Measurements from ENCODE around the gene VIPAS39. TPM values are rescaled to one million over a fixed set of nuclear protein-coding genes. Genes with fewer than 3 reads are reported as not detected.

The VIPAS39 gene
- total RNA-seq: 16.6 TPM
- 10 to 100 TPM; 12.4 to 14.6 (median 13.4) TPM for polyA plus RNA-seq

- no peaks in the 10 kb centered on the region for H3K27me3 ChIP-seq (ENCODE audit: control insufficient read depth, insufficient read depth, low read length)
- H3K27me3 Mint-ChIP-seq: no peaks in the 10 kb centered on the region
- peaks cover 27% of the 10 kb centered on the region for H3K36me3 Mint-ChIP-seq
- ATAC-seq (ENCODE audit: low read depth in 2 of 2) (peak; percentile 98), DNase-seq (peak; percentile 94 to 99 (median 97))
- H3K4me1 Mint-ChIP-seq: peaks cover 10 to 54% (median 40%) of the 10 kb centered on the region in 4 donors
- peaks cover 29% of the 10 kb centered on the region for H3K36me3 ChIP-seq (ENCODE audit: control insufficient read depth, insufficient read depth, low read length)
- peak within 1 kb of the TSS; percentile 80 to 100 (median 93) for H3K27ac Mint-ChIP-seq
- H3K9me3 Mint-ChIP-seq: no peaks in the 10 kb centered on the region
- peaks cover 29% of the 10 kb centered on the region for H3K4me1 ChIP-seq (ENCODE audit: control insufficient read depth, insufficient read depth, low read length, poor library complexity, severe bottlenecking)
- peak within 1 kb of the TSS; percentile 97 for H3K4me3 ChIP-seq (ENCODE audit: low read depth, low read length)
- H3K4me3 Mint-ChIP-seq: peak within 1 kb of the TSS; percentile 97 to 100 (median 100)
- peak within 1 kb of the TSS; percentile 87 for H3K27ac ChIP-seq (ENCODE audit: insufficient read depth, low read length, poor library complexity, severe bottlenecking)
- no peaks in the 10 kb centered on the region for H3K9me3 ChIP-seq (ENCODE audit: control insufficient read depth in 2 of 2, low read length in 2 of 2)
These were observed at the start of gene VIPAS39, which contains the start of gene AHSA1 for GRCh38 chr14:77457522-77458248. Gene VIPAS39 (minus strand): TSS chr14:77457601. CDS start chr14:77454102, 3,499 bp downstream. Gene AHSA1 (plus strand): TSS chr14:77458093. CDS start chr14:77458190, 97 bp downstream.

- peaks cover 13% of the 10 kb centered on the region for H3K27me3 Mint-ChIP-seq
- H3K4me3 Mint-ChIP-seq: no peak overlapping the region
- H3K27ac Mint-ChIP-seq: no peak overlapping the region
- Histone ChIP-seq H3K27ac (ENCODE audit: insufficient read depth, low read length, poor library complexity, severe bottlenecking) (no peak overlapping the region), H3K4me1 (ENCODE audit: control insufficient read depth, insufficient read depth, low read length, poor library complexity, severe bottlenecking) (no peaks in the 10 kb centered on the region), H3K4me3 (ENCODE audit: low read depth, low read length) (no peak overlapping the region), H3K9me3 (ENCODE audit: control insufficient read depth in 2 of 2, low read length in 2 of 2) (peaks cover 3 to 4% of the 10 kb centered on the region in 2 experiments), H3K36me3 (ENCODE audit: control insufficient read depth, insufficient read depth, low read length) (peaks cover 13% of the 10 kb centered on the region), H3K27me3 (ENCODE audit: control insufficient read depth, insufficient read depth, low read length) (no peaks in the 10 kb centered on the region)
- H3K4me1 Mint-ChIP-seq: peaks cover 0 to 5% (median 0%) of the 10 kb centered on the region in 4 donors
- peaks cover 23% of the 10 kb centered on the region for H3K36me3 Mint-ChIP-seq
- DNase-seq: no peak
- ATAC-seq (ENCODE audit: low read depth in 2 of 2): no peak
- peaks cover 0 to 5% (median 3%) of the 10 kb centered on the region in 7 donors for H3K9me3 Mint-ChIP-seq
These were observed 47.6 kb upstream of the VIPAS39 start for GRCh38 chr14:77505031-77505430.

GRCh38 chr14:77503138-77503537 lies 45.7 kb upstream of the VIPAS39 start:
- no peak overlapping the region for H3K27ac ChIP-seq (ENCODE audit: insufficient read depth, low read length, poor library complexity, severe bottlenecking)
- ATAC-seq (ENCODE audit: low read depth in 2 of 2): no peak
- H3K4me1 Mint-ChIP-seq: peaks cover 0 to 5% (median 2%) of the 10 kb centered on the region in 4 donors
- no peak overlapping the region for H3K4me3 Mint-ChIP-seq
- H3K27ac Mint-ChIP-seq: no peak overlapping the region
- no peak overlapping the region for H3K4me3 ChIP-seq (ENCODE audit: low read depth, low read length)
- peaks cover 9% of the 10 kb centered on the region for H3K4me1 ChIP-seq (ENCODE audit: control insufficient read depth, insufficient read depth, low read length, poor library complexity, severe bottlenecking)
- H3K36me3 ChIP-seq (ENCODE audit: control insufficient read depth, insufficient read depth, low read length): peaks cover 2% of the 10 kb centered on the region
- H3K27me3 Mint-ChIP-seq: peaks cover 23% of the 10 kb centered on the region
- DNase-seq: no peak
- peaks cover 3 to 4% of the 10 kb centered on the region in 2 experiments for H3K9me3 ChIP-seq (ENCODE audit: control insufficient read depth in 2 of 2, low read length in 2 of 2)
- peaks cover 8% of the 10 kb centered on the region for H3K36me3 Mint-ChIP-seq
- H3K9me3 Mint-ChIP-seq: peaks cover 0 to 5% (median 3%) of the 10 kb centered on the region in 7 donors
- H3K27me3 ChIP-seq (ENCODE audit: control insufficient read depth, insufficient read depth, low read length): no peaks in the 10 kb centered on the region

GRCh38 chr14:77502109-77502782 lies 44.8 kb upstream of the VIPAS39 start:
- peaks cover 13% of the 10 kb centered on the region for H3K4me1 ChIP-seq (ENCODE audit: control insufficient read depth, insufficient read depth, low read length, poor library complexity, severe bottlenecking)
- H3K27me3 ChIP-seq (ENCODE audit: control insufficient read depth, insufficient read depth, low read length): peaks cover 3% of the 10 kb centered on the region
- DNase-seq (no peak), ATAC-seq (ENCODE audit: low read depth in 2 of 2) (no peak)
- H3K27ac ChIP-seq (ENCODE audit: insufficient read depth, low read length, poor library complexity, severe bottlenecking): no peak overlapping the region
- Mint-ChIP-seq H3K4me1 (peaks cover 0 to 7% (median 3%) of the 10 kb centered on the region in 4 donors), H3K27me3 (peaks cover 32% of the 10 kb centered on the region), H3K36me3 (peaks cover 4% of the 10 kb centered on the region), H3K4me3 (peak overlapping the region in 1 of 4 donors; percentile 16), H3K9me3 (peaks cover 0 to 5% (median 3%) of the 10 kb centered on the region in 7 donors), H3K27ac (no peak overlapping the region)
- H3K4me3 ChIP-seq (ENCODE audit: low read depth, low read length): no peak overlapping the region
- peaks cover 3 to 4% of the 10 kb centered on the region in 2 experiments for H3K9me3 ChIP-seq (ENCODE audit: control insufficient read depth in 2 of 2, low read length in 2 of 2)
- no peaks in the 10 kb centered on the region for H3K36me3 ChIP-seq (ENCODE audit: control insufficient read depth, insufficient read depth, low read length)

GRCh38 chr14:77498984-77499527 lies 41.7 kb upstream of the VIPAS39 start:
- no peaks in the 10 kb centered on the region for H3K36me3 ChIP-seq (ENCODE audit: control insufficient read depth, insufficient read depth, low read length)
- H3K4me1 ChIP-seq (ENCODE audit: control insufficient read depth, insufficient read depth, low read length, poor library complexity, severe bottlenecking): peaks cover 13% of the 10 kb centered on the region
- Mint-ChIP-seq H3K9me3 (peaks cover 0 to 5% (median 3%) of the 10 kb centered on the region in 7 donors), H3K4me3 (peak overlapping the region in 3 of 4 donors; percentile 27 to 41 (median 39)), H3K36me3 (no peaks in the 10 kb centered on the region), H3K4me1 (peaks cover 0 to 7% (median 3%) of the 10 kb centered on the region in 4 donors), H3K27ac (no peak overlapping the region), H3K27me3 (peaks cover 50% of the 10 kb centered on the region)
- H3K4me3 ChIP-seq (ENCODE audit: low read depth, low read length): no peak overlapping the region
- peaks cover 5% of the 10 kb centered on the region for H3K27me3 ChIP-seq (ENCODE audit: control insufficient read depth, insufficient read depth, low read length)
- no peak overlapping the region for H3K27ac ChIP-seq (ENCODE audit: insufficient read depth, low read length, poor library complexity, severe bottlenecking)
- DNase-seq (no peak), ATAC-seq (ENCODE audit: low read depth in 2 of 2) (no peak)
- peaks cover 3 to 4% of the 10 kb centered on the region in 2 experiments for H3K9me3 ChIP-seq (ENCODE audit: control insufficient read depth in 2 of 2, low read length in 2 of 2)

- peaks cover 0 to 3% of the 10 kb centered on the region in 2 experiments for H3K9me3 ChIP-seq (ENCODE audit: control insufficient read depth in 2 of 2, low read length in 2 of 2)
- H3K4me3 Mint-ChIP-seq: peak within 1 kb of the TSS; percentile 43 to 83 (median 80)
- peaks cover 5% of the 10 kb centered on the region for H3K27me3 ChIP-seq (ENCODE audit: control insufficient read depth, insufficient read depth, low read length)
- H3K4me3 ChIP-seq (ENCODE audit: low read depth, low read length): no peak within 1 kb of the TSS
- H3K9me3 Mint-ChIP-seq: peaks cover 0 to 5% (median 3%) of the 10 kb centered on the region in 7 donors
- H3K4me1 ChIP-seq (ENCODE audit: control insufficient read depth, insufficient read depth, low read length, poor library complexity, severe bottlenecking): peaks cover 13% of the 10 kb centered on the region
- no peaks in the 10 kb centered on the region for H3K36me3 Mint-ChIP-seq
- peak; percentile 52 to 64 for ATAC-seq (ENCODE audit: low read depth in 2 of 2)
- peaks cover 54% of the 10 kb centered on the region for H3K27me3 Mint-ChIP-seq
- peak in 1 of 3 donors; percentile 50 for DNase-seq
- no peak within 1 kb of the TSS for H3K27ac Mint-ChIP-seq
- H3K36me3 ChIP-seq (ENCODE audit: control insufficient read depth, insufficient read depth, low read length): no peaks in the 10 kb centered on the region
- no peak within 1 kb of the TSS for H3K27ac ChIP-seq (ENCODE audit: insufficient read depth, low read length, poor library complexity, severe bottlenecking)
- peaks cover 0 to 7% (median 3%) of the 10 kb centered on the region in 4 donors for H3K4me1 Mint-ChIP-seq
These were observed 40.9 kb upstream of the VIPAS39 start, which contains the start of gene ISM2 for GRCh38 chr14:77498120-77498979. Gene ISM2 (minus strand): TSS chr14:77498816. CDS start chr14:77498793, 23 bp downstream.

- Histone ChIP-seq H3K4me3 (ENCODE audit: low read depth, low read length) (no peak overlapping the region), H3K27ac (ENCODE audit: insufficient read depth, low read length, poor library complexity, severe bottlenecking) (no peak overlapping the region), H3K4me1 (ENCODE audit: control insufficient read depth, insufficient read depth, low read length, poor library complexity, severe bottlenecking) (peaks cover 13% of the 10 kb centered on the region), H3K9me3 (ENCODE audit: control insufficient read depth in 2 of 2, low read length in 2 of 2) (no peaks in the 10 kb centered on the region), H3K36me3 (ENCODE audit: control insufficient read depth, insufficient read depth, low read length) (no peaks in the 10 kb centered on the region), H3K27me3 (ENCODE audit: control insufficient read depth, insufficient read depth, low read length) (peaks cover 5% of the 10 kb centered on the region)
- Mint-ChIP-seq H3K27ac (no peak overlapping the region), H3K36me3 (no peaks in the 10 kb centered on the region), H3K4me3 (no peak overlapping the region), H3K9me3 (no peaks in the 10 kb centered on the region), H3K4me1 (peaks cover 0 to 7% (median under 1%) of the 10 kb centered on the region in 4 donors), H3K27me3 (peaks cover 49% of the 10 kb centered on the region)
- no peak for ATAC-seq (ENCODE audit: low read depth in 2 of 2)
- no peak for DNase-seq
These were observed 37.9 kb upstream of the VIPAS39 start for GRCh38 chr14:77495334-77495733.
